ENCODE measurements around the gene IQSEC2. TPM values are rescaled to one million over a fixed set of nuclear protein-coding genes. Genes with fewer than 3 reads are reported as not detected.

IQSEC2 gene
- total and polyA plus RNA-seq, 9 of the 15 experiments (the other 6 are each of a cell fraction or from before 2014, with no cell fraction given) = 2.7 to 41.8 (median 20.1) TPM

- TF ChIP-seq, protein P1, sequence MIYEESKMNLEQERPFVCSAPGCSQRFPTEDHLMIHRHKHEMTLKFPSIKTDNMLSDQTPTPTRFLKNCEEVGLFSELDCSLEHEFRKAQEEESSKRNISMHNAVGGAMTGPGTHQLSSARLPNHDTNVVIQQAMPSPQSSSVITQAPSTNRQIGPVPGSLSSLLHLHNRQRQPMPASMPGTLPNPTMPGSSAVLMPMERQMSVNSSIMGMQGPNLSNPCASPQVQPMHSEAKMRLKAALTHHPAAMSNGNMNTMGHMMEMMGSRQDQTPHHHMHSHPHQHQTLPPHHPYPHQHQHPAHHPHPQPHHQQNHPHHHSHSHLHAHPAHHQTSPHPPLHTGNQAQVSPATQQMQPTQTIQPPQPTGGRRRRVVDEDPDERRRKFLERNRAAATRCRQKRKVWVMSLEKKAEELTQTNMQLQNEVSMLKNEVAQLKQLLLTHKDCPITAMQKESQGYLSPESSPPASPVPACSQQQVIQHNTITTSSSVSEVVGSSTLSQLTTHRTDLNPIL (CRISPR knock-in tag; IDR thresholded peaks at IDR 0.05) = no peak
- no peak for TF ChIP-seq ZNF76 (CRISPR knock-in tag; IDR thresholded peaks at IDR 0.05; ENCODE audit: borderline replicate concordance)
- TF ChIP-seq ZNF785 (CRISPR knock-in tag; IDR thresholded peaks at IDR 0.05) = no peak
- no peak for TF ChIP-seq KLF13 (tag; IDR thresholded peaks at IDR 0.05; ENCODE audit: borderline replicate concordance, low read depth)
- TF ChIP-seq, protein P2, sequence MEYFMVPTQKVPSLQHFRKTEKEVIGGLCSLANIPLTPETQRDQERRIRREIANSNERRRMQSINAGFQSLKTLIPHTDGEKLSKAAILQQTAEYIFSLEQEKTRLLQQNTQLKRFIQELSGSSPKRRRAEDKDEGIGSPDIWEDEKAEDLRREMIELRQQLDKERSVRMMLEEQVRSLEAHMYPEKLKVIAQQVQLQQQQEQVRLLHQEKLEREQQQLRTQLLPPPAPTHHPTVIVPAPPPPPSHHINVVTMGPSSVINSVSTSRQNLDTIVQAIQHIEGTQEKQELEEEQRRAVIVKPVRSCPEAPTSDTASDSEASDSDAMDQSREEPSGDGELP (CRISPR knock-in tag; IDR thresholded peaks at IDR 0.05; ENCODE audit: borderline replicate concordance) = peak; percentile 93
- TF ChIP-seq CHD2 (IDR thresholded peaks at IDR 0.05; ENCODE audit: low read depth, low read length) = no peak
- no peak for TF ChIP-seq CEBPB (tag; IDR thresholded peaks at IDR 0.05)
- no peak for TF ChIP-seq ZNF551 (CRISPR knock-in tag; IDR thresholded peaks at IDR 0.05)
- TF ChIP-seq RREB1 (CRISPR knock-in tag; IDR thresholded peaks at IDR 0.05) = no peak
- TF ChIP-seq MTA3 (IDR thresholded peaks at IDR 0.05; ENCODE audit: borderline replicate concordance) = no peak
- TF ChIP-seq GATA2 (CRISPR knock-in tag; IDR thresholded peaks at IDR 0.05) = no peak
- TF ChIP-seq ZNF561 (CRISPR knock-in tag; conservative IDR thresholded peaks at IDR 0.05) = no peak
- no peak for TF ChIP-seq THAP7 (CRISPR knock-in tag; IDR thresholded peaks at IDR 0.05)
- TF ChIP-seq NCOR1 (IDR thresholded peaks at IDR 0.05) = no peak
- TF ChIP-seq NFIC (IDR thresholded peaks at IDR 0.05) = peak; percentile 91
- no peak for TF ChIP-seq EP300 (IDR thresholded peaks at IDR 0.05; ENCODE audit: low read length)
- TF ChIP-seq POLR2AphosphoS2 (IDR thresholded peaks at IDR 0.05; ENCODE audit: low read length) = no peak
Measured at GRCh38 chrX:53281321-53281822, at the start of gene IQSEC2 (continued).

Data from K562 (cell line).